K562 (cell line): ENCODE measurements around the gene VSTM2B. TPM values are rescaled to one million over a fixed set of nuclear protein-coding genes. Genes with fewer than 3 reads are reported as not detected.

Experiments
- ATAC-seq: fragments of 200-7000 bp; cut with Tn5 transposase; 3 replicates; pipeline ENCODE4 v1.9.1; 2020; ENCODE audit warnings: moderate library complexity
- BruUV-seq: library from RNA; stranded (reverse); fragments of 400-500 nt; replicated peaks from 2 replicates; lab custom pipeline; 2021; lab: Mats Ljungman, UMichigan
- CTCF ChIA-PET: fragments of 300-600 bp; formaldehyde crosslinking; extraction: SDS; loops from one replicate; lab custom pipeline; 2021; ENCODE audit warnings: low intra/inter-chr PET ratio; lab: Yijun Ruan, JAX
- POLR2A ChIA-PET: fragments of 300-600, 350-650 bp; sonication (Branson Sonifier 250); formaldehyde crosslinking; extraction: SDS; loops from one replicate; lab custom pipeline; 2021; ENCODE audit warnings: antibody characterized with exemption, inconsistent platforms; lab: Yijun Ruan, JAX
- DNase-seq, 4 experiments: peaks; one replicate each; pipeline versions ENCODE4 v3.0.0 to v3.0.0-alpha.2; 2011 to 2018; ENCODE audit warnings: low spot score in 3 of 4, mixed read lengths in 3 of 4; ENCODE audit errors: extremely low read depth in 1 of 4
- FAIRE-seq: peaks from 2 replicates; lab custom pipeline; 2011; peaks lifted over from hg19 to GRCh38; lab: Jason Lieb, UNC
- H2AFZ ChIP-seq: 2 replicates; pipeline ENCODE4 v1.6.0; 2011; ENCODE audit warnings: low read depth, low read length, control low read depth, inconsistent platforms
- H3K27ac ChIP-seq: fragments of 200-600 bp; 3 replicates; pipeline ENCODE4 v1.8.0; 2011; ENCODE audit warnings: low read depth, mild to moderate bottlenecking, control low read depth, inconsistent platforms, low read length, moderate library complexity, mixed read lengths; ENCODE audit errors: extremely low read depth
- H3K27me3 ChIP-seq, 2 experiments: fragments of 300-600 bp in 1 of 2; 2 replicates in 1 of 2; 3 replicates in 1 of 2; pipeline versions ENCODE4 v1.6.0 to v1.8.0; 2011; ENCODE audit warnings: inconsistent platforms in 2 of 2, low read length in 2 of 2, mild to moderate bottlenecking in 1 of 2, mixed read lengths in 1 of 2, moderate library complexity in 1 of 2; ENCODE audit not compliant: control insufficient read depth in 2 of 2, insufficient read depth in 2 of 2
- H3K36me3 ChIP-seq: fragments of 300-600 bp; 3 replicates; pipeline ENCODE4 v1.8.0; 2011; ENCODE audit warnings: mild to moderate bottlenecking, low read length, inconsistent platforms; ENCODE audit not compliant: control insufficient read depth, insufficient read depth
- H3K4me1 ChIP-seq, 2 experiments: fragments of 200-600 bp in 1 of 2; replicated peaks in 1 of 2; 2 replicates in 1 of 2; 3 replicates in 1 of 2; pipeline versions ENCODE4 v1.5.1 to v1.8.0; 2011; ENCODE audit warnings: inconsistent platforms in 2 of 2, low read length in 2 of 2, mild to moderate bottlenecking in 1 of 2, mixed read lengths in 1 of 2, moderate library complexity in 1 of 2; ENCODE audit not compliant: control insufficient read depth in 2 of 2, insufficient read depth in 2 of 2
- H3K4me2 ChIP-seq: 2 replicates; pipeline ENCODE4 v1.6.1; 2011; ENCODE audit warnings: low read length, control low read depth, inconsistent platforms, mixed read lengths; ENCODE audit not compliant: insufficient read depth
- H3K4me3 ChIP-seq: fragments of 200-600 bp; sonication (generic), shearing (Covaris generic); 2 replicates; pipeline ENCODE4 v1.5.1; 2016; ENCODE audit warnings: control low read depth, inconsistent platforms
- H3K79me2 ChIP-seq: fragments of 200-600 bp; 3 replicates; pipeline ENCODE4 v1.8.0; 2011; ENCODE audit warnings: low read length, inconsistent platforms; ENCODE audit not compliant: control insufficient read depth, insufficient read depth
- H3K9ac ChIP-seq, 2 experiments: 2 replicates each; pipeline versions ENCODE4 v1.6.0 to v1.6.1; 2011; ENCODE audit warnings: low read depth in 2 of 2, low read length in 2 of 2, control low read depth in 1 of 2, inconsistent platforms in 1 of 2, mild to moderate bottlenecking in 1 of 2, mixed read lengths in 1 of 2; ENCODE audit not compliant: insufficient read depth in 1 of 2
- H3K9me1 ChIP-seq: one replicate; pipeline ENCODE4 v1.6.0; 2011; ENCODE audit warnings: inconsistent platforms, mild to moderate bottlenecking, low read length, moderate library complexity; ENCODE audit not compliant: control insufficient read depth, insufficient read depth
- H3K9me3 ChIP-seq: replicated peaks from 2 replicates; pipeline ENCODE4 v1.5.1; 2011; ENCODE audit warnings: low read depth, low read length, inconsistent platforms; ENCODE audit not compliant: control insufficient read depth, insufficient read depth
- H4K20me1 ChIP-seq: replicated peaks from 2 replicates; pipeline ENCODE4 v1.6.1; 2011; ENCODE audit warnings: low read length, inconsistent platforms, mixed read lengths; ENCODE audit not compliant: control insufficient read depth, insufficient read depth
- ADNP ChIP-seq: fragments of 200-800 bp; sonication (Bioruptor generic); IDR thresholded peaks from 2 replicates; pipeline ENCODE4 v1.6.1; 2016; ENCODE audit warnings: missing genetic modification characterization, missing compliant biosample characterization
- CBFA2T2 ChIP-seq: fragments of 450-650 bp; conservative IDR thresholded peaks from 2 replicates; pipeline ENCODE4 v1.6.1; 2017; ENCODE audit warnings: mild to moderate bottlenecking
- COPS2 ChIP-seq: fragments of 450-650 bp; conservative IDR thresholded peaks from 2 replicates; pipeline ENCODE4 v1.6.1; 2016; ENCODE audit warnings: mild to moderate bottlenecking, moderate library complexity
- FOXJ2 ChIP-seq: fragments of 200-800 bp; sonication (Bioruptor generic); IDR thresholded peaks from 2 replicates; pipeline ENCODE4 v1.6.1; 2016; ENCODE audit warnings: missing genetic modification characterization, missing compliant biosample characterization
- GATAD2B ChIP-seq: fragments of 450-650 bp; IDR thresholded peaks from 2 replicates; pipeline ENCODE4 v1.6.1; 2017; ENCODE audit warnings: mild to moderate bottlenecking, borderline replicate concordance
- HDAC8 ChIP-seq: fragments of 450-650 bp; IDR thresholded peaks from 2 replicates; pipeline ENCODE4 v1.6.1; 2016; ENCODE audit warnings: mild to moderate bottlenecking, missing genetic modification characterization, moderate library complexity, missing compliant biosample characterization
- HNRNPUL1 ChIP-seq: fragments of 200-400 bp; formaldehyde crosslinking; IDR thresholded peaks from 2 replicates; pipeline ENCODE4 v1.6.1; 2017; ENCODE audit warnings: low read length
- HOXB6 ChIP-seq: fragments of 250-450 bp; sonication (Bioruptor Pico); IDR thresholded peaks from 2 replicates; pipeline ENCODE4 v1.5.1; 2022; ENCODE audit warnings: mild to moderate bottlenecking, borderline replicate concordance
- MCM2 ChIP-seq: fragments of 450-650 bp; IDR thresholded peaks from 2 replicates; pipeline ENCODE4 v1.6.1; 2017; ENCODE audit warnings: low read depth, mild to moderate bottlenecking
- RNF2 ChIP-seq: sonication (generic); IDR thresholded peaks from 2 replicates; pipeline ENCODE4 v1.6.1; 2016
- ZNF316 ChIP-seq: fragments of 450-650 bp; IDR thresholded peaks from 2 replicates; pipeline ENCODE4 v1.6.1; 2016
- ZNF57 ChIP-seq: fragments of 450-650 bp; formaldehyde crosslinking; IDR thresholded peaks from 2 replicates; pipeline ENCODE4 v1.4.0; 2020; ENCODE audit warnings: mild to moderate bottlenecking, moderate library complexity
- WGBS: fragments of 100-300 bp; shearing (Covaris generic); methylation state at CpG from one replicate; pipeline ENCODE4 v1.1.6; 2016; ENCODE audit warnings: low coverage, mixed read lengths; ENCODE audit not compliant: insufficient coverage; ENCODE audit errors: missing lambda C conversion rate; 5-methylcytosine and 5-hydroxymethylcytosine counted together
- in situ Hi-C: fragments of 300-500 bp; cut with MboI; formaldehyde crosslinking; loops from 4 replicates; pipeline ENCODE4 v1.15.0; 2018; ENCODE audit warnings: inconsistent platforms, mixed read lengths
- intact Hi-C: fragments of 100-400 bp; cut with micrococcal nuclease; formaldehyde crosslinking; loops from 2 replicates; pipeline ENCODE4 v1.14.2; 2022
- polyA plus RNA-seq, 8 experiments: library from polyadenylated mRNA; depleted of rRNA in 4 of 8; stranded (reverse) in 5 of 8; unstranded in 3 of 8; fragments of >200 nt; fragmentation: Nextera tagmentation in 2 of 8; fragmentation: Illumina TruSeq in 1 of 8; extraction: Ambion mirVana in 2 of 8; extraction: Trizol in 1 of 8; gene quantifications; 2 replicates each; pipeline versions ENCODE4 v1.2.1 to v1.2.3, GENCODE V29; 2011 to 2014; ENCODE audit warnings: inconsistent platforms in 1 of 8, missing spikeins in 1 of 8
- total RNA-seq, 7 experiments: library from RNA; depleted of rRNA in 6 of 7; stranded (reverse); fragments of >200 nt in 6 of 7; fragmentation: Illumina TruSeq in 2 of 7; extraction: Trizol in 2 of 7; gene quantifications; 2 replicates each; pipeline versions ENCODE4 v1.2.1 to v1.2.3, GENCODE V29; 2011 to 2021; ENCODE audit warnings: low replicate concordance in 1 of 7
- TF ChIP-seq, protein P1 (sequence below): fragments of 250-450 bp; sonication (Bioruptor Pico); IDR thresholded peaks from 2 replicates; pipeline ENCODE4 v1.9.0; 2021; ENCODE audit warnings: mild to moderate bottlenecking, inconsistent platforms
- TF ChIP-seq, protein P2 (sequence below): sonication (generic); formaldehyde crosslinking; IDR thresholded peaks from 2 replicates; pipeline ENCODE4 v1.8.0; 2022; ENCODE audit warnings: mild to moderate bottlenecking, missing genetic modification reagents
- TF ChIP-seq, protein P3 (sequence below): fragments of 250-450 bp; sonication (Bioruptor Pico); IDR thresholded peaks from 2 replicates; pipeline ENCODE4 v1.8.0; 2022; ENCODE audit warnings: inconsistent platforms

The VSTM2B gene
- total and polyA plus RNA-seq, 9 of the 15 experiments (the other 6 are each of a cell fraction or from before 2014, with no cell fraction given) = not detected

DNA sequence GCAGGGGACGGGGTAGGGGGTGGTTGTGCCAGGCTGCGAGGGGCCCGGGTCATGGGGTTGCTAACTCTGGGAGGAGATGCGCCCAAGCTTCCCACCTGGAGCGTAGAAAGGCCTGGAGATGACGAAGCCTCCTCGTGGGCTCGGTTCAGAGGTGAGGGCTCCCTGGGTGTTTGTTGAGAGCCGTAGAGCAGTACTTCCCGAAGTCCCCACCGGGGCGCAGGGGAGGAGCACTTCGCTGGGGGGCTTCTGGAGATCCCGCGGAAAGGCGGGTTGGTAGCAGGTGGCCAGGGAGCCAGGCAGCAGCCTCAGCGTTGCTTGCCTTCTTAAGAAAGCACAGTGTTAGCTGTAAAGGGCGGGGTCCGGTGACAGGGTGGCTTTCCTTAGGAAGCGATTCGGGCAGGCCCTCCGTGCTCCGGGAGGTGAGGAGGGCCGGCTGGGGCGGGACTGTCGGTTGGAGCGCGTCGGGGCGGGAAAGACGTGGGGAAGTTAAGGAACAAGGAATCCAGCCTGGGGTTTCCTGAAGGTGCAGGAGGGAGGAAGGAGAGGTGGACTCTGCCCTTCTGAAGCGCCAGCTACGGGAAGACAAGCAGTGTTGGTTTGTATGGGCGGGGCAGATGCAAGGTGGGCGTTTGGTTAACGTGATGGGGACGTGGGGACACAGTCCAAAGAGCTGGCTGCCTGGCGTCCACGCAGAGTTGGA, 3.3 kb downstream of the VSTM2B start:
- peaks cover 0 to 36% of the 10 kb centered on the region in 2 experiments; a peak in 2 of 5 replicates for H3K27me3 ChIP-seq
- H3K27ac ChIP-seq = no peak overlapping the region
- no peaks in the 10 kb centered on the region for H3K36me3 ChIP-seq
- H3K4me1 ChIP-seq = peaks cover 0 to 43% of the 10 kb centered on the region in 2 experiments; a peak in 2 of 5 replicates
- in situ Hi-C loops (no loop called here), intact Hi-C loops (loop anchor here (2.0 to 10.0 kb wide), 5 partner anchors 62 to 584 kb away; partner anchors contain the start of gene C19orf12)
- BruUV-seq = no TSS peak
- no peaks in the 10 kb centered on the region for H3K9me3 ChIP-seq
- 29% methylated on average over 33 of the region's 39 CpGs for WGBS
- no peak overlapping the region for H3K4me2 ChIP-seq
- CTCF ChIA-PET = interaction anchor here (0.7 kb wide), 1 partner anchor 195 kb away, joined by 3 read pairs; no protein-coding TSS in a partner anchor
- H2AFZ ChIP-seq = no peak overlapping the region
- no peaks in the 10 kb centered on the region for H3K79me2 ChIP-seq
- no peak overlapping the region for H3K4me3 ChIP-seq
- no peak overlapping the region for H3K9ac ChIP-seq
- DNase-seq (no peak), ATAC-seq (no peak), FAIRE-seq (no peak)
- H4K20me1 ChIP-seq = no peaks in the 10 kb centered on the region
- no peaks in the 10 kb centered on the region for H3K9me1 ChIP-seq
- POLR2A ChIA-PET = no interaction called here
- TF ChIP-seq HOXB6 (CRISPR knock-in tag) (no peak), ZNF316 (no peak), HDAC8 (tag) (no peak), MCM2 (no peak), ZNF57 (no peak), RNF2 (no peak), COPS2 (no peak), GATAD2B (no peak), HNRNPUL1 (no peak), FOXJ2 (no peak), ADNP (tag) (no peak), CBFA2T2 (no peak)
- TF ChIP-seq, protein P1, sequence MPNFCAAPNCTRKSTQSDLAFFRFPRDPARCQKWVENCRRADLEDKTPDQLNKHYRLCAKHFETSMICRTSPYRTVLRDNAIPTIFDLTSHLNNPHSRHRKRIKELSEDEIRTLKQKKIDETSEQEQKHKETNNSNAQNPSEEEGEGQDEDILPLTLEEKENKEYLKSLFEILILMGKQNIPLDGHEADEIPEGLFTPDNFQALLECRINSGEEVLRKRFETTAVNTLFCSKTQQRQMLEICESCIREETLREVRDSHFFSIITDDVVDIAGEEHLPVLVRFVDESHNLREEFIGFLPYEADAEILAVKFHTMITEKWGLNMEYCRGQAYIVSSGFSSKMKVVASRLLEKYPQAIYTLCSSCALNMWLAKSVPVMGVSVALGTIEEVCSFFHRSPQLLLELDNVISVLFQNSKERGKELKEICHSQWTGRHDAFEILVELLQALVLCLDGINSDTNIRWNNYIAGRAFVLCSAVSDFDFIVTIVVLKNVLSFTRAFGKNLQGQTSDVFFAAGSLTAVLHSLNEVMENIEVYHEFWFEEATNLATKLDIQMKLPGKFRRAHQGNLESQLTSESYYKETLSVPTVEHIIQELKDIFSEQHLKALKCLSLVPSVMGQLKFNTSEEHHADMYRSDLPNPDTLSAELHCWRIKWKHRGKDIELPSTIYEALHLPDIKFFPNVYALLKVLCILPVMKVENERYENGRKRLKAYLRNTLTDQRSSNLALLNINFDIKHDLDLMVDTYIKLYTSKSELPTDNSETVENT (CRISPR knock-in tag) = no peak
- TF ChIP-seq, protein P2, sequence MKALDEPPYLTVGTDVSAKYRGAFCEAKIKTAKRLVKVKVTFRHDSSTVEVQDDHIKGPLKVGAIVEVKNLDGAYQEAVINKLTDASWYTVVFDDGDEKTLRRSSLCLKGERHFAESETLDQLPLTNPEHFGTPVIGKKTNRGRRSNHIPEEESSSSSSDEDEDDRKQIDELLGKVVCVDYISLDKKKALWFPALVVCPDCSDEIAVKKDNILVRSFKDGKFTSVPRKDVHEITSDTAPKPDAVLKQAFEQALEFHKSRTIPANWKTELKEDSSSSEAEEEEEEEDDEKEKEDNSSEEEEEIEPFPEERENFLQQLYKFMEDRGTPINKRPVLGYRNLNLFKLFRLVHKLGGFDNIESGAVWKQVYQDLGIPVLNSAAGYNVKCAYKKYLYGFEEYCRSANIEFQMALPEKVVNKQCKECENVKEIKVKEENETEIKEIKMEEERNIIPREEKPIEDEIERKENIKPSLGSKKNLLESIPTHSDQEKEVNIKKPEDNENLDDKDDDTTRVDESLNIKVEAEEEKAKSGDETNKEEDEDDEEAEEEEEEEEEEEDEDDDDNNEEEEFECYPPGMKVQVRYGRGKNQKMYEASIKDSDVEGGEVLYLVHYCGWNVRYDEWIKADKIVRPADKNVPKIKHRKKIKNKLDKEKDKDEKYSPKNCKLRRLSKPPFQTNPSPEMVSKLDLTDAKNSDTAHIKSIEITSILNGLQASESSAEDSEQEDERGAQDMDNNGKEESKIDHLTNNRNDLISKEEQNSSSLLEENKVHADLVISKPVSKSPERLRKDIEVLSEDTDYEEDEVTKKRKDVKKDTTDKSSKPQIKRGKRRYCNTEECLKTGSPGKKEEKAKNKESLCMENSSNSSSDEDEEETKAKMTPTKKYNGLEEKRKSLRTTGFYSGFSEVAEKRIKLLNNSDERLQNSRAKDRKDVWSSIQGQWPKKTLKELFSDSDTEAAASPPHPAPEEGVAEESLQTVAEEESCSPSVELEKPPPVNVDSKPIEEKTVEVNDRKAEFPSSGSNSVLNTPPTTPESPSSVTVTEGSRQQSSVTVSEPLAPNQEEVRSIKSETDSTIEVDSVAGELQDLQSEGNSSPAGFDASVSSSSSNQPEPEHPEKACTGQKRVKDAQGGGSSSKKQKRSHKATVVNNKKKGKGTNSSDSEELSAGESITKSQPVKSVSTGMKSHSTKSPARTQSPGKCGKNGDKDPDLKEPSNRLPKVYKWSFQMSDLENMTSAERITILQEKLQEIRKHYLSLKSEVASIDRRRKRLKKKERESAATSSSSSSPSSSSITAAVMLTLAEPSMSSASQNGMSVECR (CRISPR knock-in tag) = no peak
- TF ChIP-seq, protein P3, sequence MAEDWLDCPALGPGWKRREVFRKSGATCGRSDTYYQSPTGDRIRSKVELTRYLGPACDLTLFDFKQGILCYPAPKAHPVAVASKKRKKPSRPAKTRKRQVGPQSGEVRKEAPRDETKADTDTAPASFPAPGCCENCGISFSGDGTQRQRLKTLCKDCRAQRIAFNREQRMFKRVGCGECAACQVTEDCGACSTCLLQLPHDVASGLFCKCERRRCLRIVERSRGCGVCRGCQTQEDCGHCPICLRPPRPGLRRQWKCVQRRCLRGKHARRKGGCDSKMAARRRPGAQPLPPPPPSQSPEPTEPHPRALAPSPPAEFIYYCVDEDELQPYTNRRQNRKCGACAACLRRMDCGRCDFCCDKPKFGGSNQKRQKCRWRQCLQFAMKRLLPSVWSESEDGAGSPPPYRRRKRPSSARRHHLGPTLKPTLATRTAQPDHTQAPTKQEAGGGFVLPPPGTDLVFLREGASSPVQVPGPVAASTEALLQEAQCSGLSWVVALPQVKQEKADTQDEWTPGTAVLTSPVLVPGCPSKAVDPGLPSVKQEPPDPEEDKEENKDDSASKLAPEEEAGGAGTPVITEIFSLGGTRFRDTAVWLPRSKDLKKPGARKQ (CRISPR knock-in tag) = no peak
